ENCODE results near the gene CELF4. TPM values are rescaled to one million over a fixed set of nuclear protein-coding genes. Genes with fewer than 3 reads are reported as not detected.

Gene CELF4
- total and polyA plus RNA-seq, 12 donors = 0.42 to 16.9 (median 3.9) TPM; not detected in 1

- Histone ChIP-seq H3K27ac (no peak overlapping the region), H3K4me1 (replicated peaks in 1 of 2) (no peaks in the 10 kb centered on the region), H3K9me3 (replicated peaks in 1 of 3) (no peaks in the 10 kb centered on the region), H3K27me3 (no peaks in the 10 kb centered on the region), H3K4me3 (no peak overlapping the region), H3K36me3 (replicated peaks in 1 of 2) (no peaks in the 10 kb centered on the region)
- peak in 4 of 7 donors; percentile 20 to 77 (median 37) for DNase-seq
- WGBS, 4 donors = 8 to 11% (median 10%) methylated on average over 14 of the region's 14 CpGs
- peak; percentile 25 to 54 (median 36) for TF ChIP-seq CTCF (IDR thresholded peaks at IDR 0.05)
- no peak for TF ChIP-seq POLR2A (IDR thresholded peaks at IDR 0.05)
- intact Hi-C loops (cut with DNase I) = no loop called here
Measured at GRCh38 chr18:37578886-37579513, 13.4 kb upstream of the CELF4 start.

GRCh38 chr18:37578182-37578678 is 12.6 kb upstream of the CELF4 start:
- H3K27me3 ChIP-seq = no peaks in the 10 kb centered on the region
- intact Hi-C loops (cut with DNase I) = no loop called here
- H3K4me1 ChIP-seq (replicated peaks in 1 of 2) = no peaks in the 10 kb centered on the region
- 43 to 67% (median 57%) methylated on average over 4 to 6 of the region's 6 CpGs for WGBS, 4 donors
- no peak overlapping the region for H3K27ac ChIP-seq
- no peaks in the 10 kb centered on the region for H3K36me3 ChIP-seq (replicated peaks in 1 of 2)
- no peak for DNase-seq
- TF ChIP-seq POLR2A (IDR thresholded peaks at IDR 0.05) (no peak), CTCF (IDR thresholded peaks at IDR 0.05) (no peak)
- H3K9me3 ChIP-seq (replicated peaks in 1 of 3) = no peaks in the 10 kb centered on the region
- no peak overlapping the region for H3K4me3 ChIP-seq

- no peak for DNase-seq
- Histone ChIP-seq H3K27ac (no peak overlapping the region), H3K4me3 (no peak overlapping the region), H3K36me3 (replicated peaks in 1 of 2) (no peaks in the 10 kb centered on the region), H3K27me3 (no peaks in the 10 kb centered on the region), H3K9me3 (replicated peaks in 1 of 3) (no peaks in the 10 kb centered on the region), H3K4me1 (replicated peaks in 1 of 2) (no peaks in the 10 kb centered on the region)
- TF ChIP-seq CTCF (IDR thresholded peaks at IDR 0.05) (no peak), POLR2A (IDR thresholded peaks at IDR 0.05) (no peak)
- 60 to 87% (median 73%) methylated on average over 1 to 7 of the region's 7 CpGs for WGBS, 4 donors
- intact Hi-C loops (cut with DNase I) = no loop called here
Measured at GRCh38 chr18:37577051-37577611, 11.5 kb upstream of the CELF4 start.

GRCh38 chr18:37575646-37576045 is 10.0 kb upstream of the CELF4 start:
- H3K27me3 ChIP-seq = no peaks in the 10 kb centered on the region
- intact Hi-C loops (cut with DNase I) = no loop called here
- H3K4me1 ChIP-seq (replicated peaks in 1 of 2) = no peaks in the 10 kb centered on the region
- WGBS, 4 donors = 76 to 91% (median 88%) methylated on average over 8 to 10 of the region's 10 CpGs
- H3K9me3 ChIP-seq (replicated peaks in 1 of 3) = no peaks in the 10 kb centered on the region
- no peaks in the 10 kb centered on the region for H3K36me3 ChIP-seq (replicated peaks in 1 of 2)
- no peak for DNase-seq
- H3K4me3 ChIP-seq = no peak overlapping the region
- no peak overlapping the region for H3K27ac ChIP-seq
- TF ChIP-seq CTCF (IDR thresholded peaks at IDR 0.05) = no peak
- TF ChIP-seq POLR2A (IDR thresholded peaks at IDR 0.05) = no peak
